Measurements from ENCODE around the gene PTH1R. TPM values are rescaled to one million over a fixed set of nuclear protein-coding genes. Genes with fewer than 3 reads are reported as not detected.

PTH1R gene
- total and polyA plus RNA-seq, 4 donors = 11.2 to 29.7 (median 19.9) TPM

GRCh38 chr3:46861605-46862368 lies 15.7 kb upstream of the PTH1R start:
- Histone ChIP-seq H3K27ac (ENCODE audit: low read depth in 1 of 2, low read length in 1 of 2) (peak overlapping the region in 1 of 2 donors; percentile 90), H3K27me3 (ENCODE audit: control insufficient read depth in 3 of 3, insufficient read depth in 3 of 3, low read length in 2 of 3) (no peaks in the 10 kb centered on the region), H3K36me3 (ENCODE audit: control insufficient read depth in 4 of 4, insufficient read depth in 4 of 4, low read length in 4 of 4) (no peaks in the 10 kb centered on the region), H3K4me3 (no peak overlapping the region), H3K9me3 (ENCODE audit: control insufficient read depth in 4 of 4, insufficient read depth in 3 of 4, low read length in 3 of 4) (no peaks in the 10 kb centered on the region), H3K4me1 (ENCODE audit: control insufficient read depth in 5 of 5, insufficient read depth in 5 of 5, low read length in 5 of 5) (peaks cover 0 to 38% (median 20%) of the 10 kb centered on the region in 5 donors), H3K9ac (ENCODE audit: insufficient read depth in 1 of 2, low read length in 2 of 2) (no peak overlapping the region)
- no peak for TF ChIP-seq CTCF (IDR thresholded peaks at IDR 0.05; ENCODE audit: control extremely low read depth, extremely low read depth)
- ATAC-seq (ENCODE audit: insufficient read depth, low FRiP score) (no peak), DNase-seq (peak in 1 of 3 donors; percentile 11)
- 70 to 72% methylated on average over 12 of the region's 12 CpGs for WGBS, 2 donors

GRCh38 chr3:46862369-46863025 lies 15.0 kb upstream of the PTH1R start:
- TF ChIP-seq CTCF (IDR thresholded peaks at IDR 0.05; ENCODE audit: control extremely low read depth, extremely low read depth) = no peak
- no peak overlapping the region for H3K4me3 ChIP-seq
- WGBS, 2 donors = 83 to 93% methylated on average over 7 of the region's 7 CpGs
- peaks cover 0 to 45% (median 22%) of the 10 kb centered on the region in 5 donors for H3K4me1 ChIP-seq (ENCODE audit: control insufficient read depth in 5 of 5, insufficient read depth in 5 of 5, low read length in 5 of 5)
- ATAC-seq (ENCODE audit: insufficient read depth, low FRiP score) (no peak), DNase-seq (no peak)
- no peak overlapping the region for H3K9ac ChIP-seq (ENCODE audit: insufficient read depth in 1 of 2, low read length in 2 of 2)
- H3K9me3 ChIP-seq (ENCODE audit: control insufficient read depth in 4 of 4, insufficient read depth in 3 of 4, low read length in 3 of 4) = no peaks in the 10 kb centered on the region
- no peaks in the 10 kb centered on the region for H3K27me3 ChIP-seq (ENCODE audit: control insufficient read depth in 3 of 3, insufficient read depth in 3 of 3, low read length in 2 of 3)
- H3K27ac ChIP-seq (ENCODE audit: low read depth in 1 of 2, low read length in 1 of 2) = peak overlapping the region in 1 of 2 donors; percentile 90
- H3K36me3 ChIP-seq (ENCODE audit: control insufficient read depth in 4 of 4, insufficient read depth in 4 of 4, low read length in 4 of 4) = no peaks in the 10 kb centered on the region

- Histone ChIP-seq H3K36me3 (ENCODE audit: control insufficient read depth in 4 of 4, insufficient read depth in 4 of 4, low read length in 4 of 4) (no peaks in the 10 kb centered on the region), H3K9ac (ENCODE audit: insufficient read depth in 1 of 2, low read length in 2 of 2) (no peak within 1 kb of the TSS), H3K27me3 (ENCODE audit: control insufficient read depth in 3 of 3, insufficient read depth in 3 of 3, low read length in 2 of 3) (no peaks in the 10 kb centered on the region), H3K9me3 (ENCODE audit: control insufficient read depth in 4 of 4, insufficient read depth in 3 of 4, low read length in 3 of 4) (no peaks in the 10 kb centered on the region), H3K4me3 (no peak within 1 kb of the TSS), H3K27ac (ENCODE audit: low read depth in 1 of 2, low read length in 1 of 2) (peak within 1 kb of the TSS in 1 of 2 donors; percentile 90), H3K4me1 (ENCODE audit: control insufficient read depth in 5 of 5, insufficient read depth in 5 of 5, low read length in 5 of 5) (peaks cover 6 to 53% (median 28%) of the 10 kb centered on the region in 5 donors)
- TF ChIP-seq CTCF (IDR thresholded peaks at IDR 0.05; ENCODE audit: control extremely low read depth, extremely low read depth) = no peak
- DNase-seq (no peak), ATAC-seq (ENCODE audit: insufficient read depth, low FRiP score) (no peak)
- WGBS, 2 donors = 90 to 97% methylated on average over 7 of the region's 7 CpGs
Observed at GRCh38 chr3:46863261-46863782, 14.2 kb upstream of the PTH1R start, which contains the start of gene MYL3. MYL3 (minus strand) TSS chr3:46863444; CDS start chr3:46863390, 54 bp downstream.
